ENCODE measurements around the gene CDY2A.
"Not testable (repeated sequence)": the region's sequence is repeated elsewhere in the genome, so short reads cannot be mapped to it uniquely, and the experiment has no call there.

Gene CDY2A, protein sequence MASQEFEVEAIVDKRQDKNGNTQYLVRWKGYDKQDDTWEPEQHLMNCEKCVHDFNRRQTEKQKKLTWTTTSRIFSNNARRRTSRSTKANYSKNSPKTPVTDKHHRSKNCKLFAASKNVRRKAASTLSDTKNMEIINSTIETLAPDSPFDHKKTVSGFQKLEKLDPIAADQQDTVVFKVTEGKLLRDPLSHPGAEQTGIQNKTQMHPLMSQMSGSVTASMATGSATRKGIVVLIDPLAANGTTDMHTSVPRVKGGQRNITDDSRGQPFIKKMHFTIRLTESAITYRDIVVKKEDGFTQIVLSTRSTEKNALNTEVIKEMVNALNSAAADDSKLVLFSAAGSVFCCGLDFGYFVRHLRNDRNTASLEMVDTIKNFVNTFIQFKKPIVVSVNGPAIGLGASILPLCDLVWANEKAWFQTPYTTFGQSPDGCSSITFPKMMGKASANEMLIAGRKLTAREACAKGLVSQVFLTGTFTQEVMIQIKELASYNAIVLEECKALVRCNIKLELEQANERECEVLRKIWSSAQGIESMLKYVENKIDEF

DNA sequence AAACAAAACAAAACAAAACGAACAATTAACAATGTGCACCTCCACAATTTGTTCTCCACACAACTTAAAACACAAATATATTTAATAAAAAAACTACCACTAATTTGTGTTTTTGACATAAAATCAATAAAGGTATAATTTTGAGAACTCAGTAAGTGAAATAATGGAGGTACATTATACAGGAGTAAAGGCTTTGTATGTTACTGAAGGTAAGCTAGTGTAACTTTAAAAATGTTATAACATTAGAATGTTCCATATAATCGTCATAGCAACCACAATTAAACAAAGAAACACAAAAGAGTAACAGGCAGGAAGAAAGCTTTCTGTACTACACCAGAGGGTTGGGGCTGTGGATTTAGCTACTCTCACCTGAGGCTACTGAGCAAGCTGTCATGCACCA, at the start of gene CDY2A:
Gene CDY2A (plus strand): TSS at position 301 of the 400 bp plus-strand sequence. CDS start 328 bp downstream, outside the sequence.
- FAIRE-seq, result not testable (repeated sequence)

DNA sequence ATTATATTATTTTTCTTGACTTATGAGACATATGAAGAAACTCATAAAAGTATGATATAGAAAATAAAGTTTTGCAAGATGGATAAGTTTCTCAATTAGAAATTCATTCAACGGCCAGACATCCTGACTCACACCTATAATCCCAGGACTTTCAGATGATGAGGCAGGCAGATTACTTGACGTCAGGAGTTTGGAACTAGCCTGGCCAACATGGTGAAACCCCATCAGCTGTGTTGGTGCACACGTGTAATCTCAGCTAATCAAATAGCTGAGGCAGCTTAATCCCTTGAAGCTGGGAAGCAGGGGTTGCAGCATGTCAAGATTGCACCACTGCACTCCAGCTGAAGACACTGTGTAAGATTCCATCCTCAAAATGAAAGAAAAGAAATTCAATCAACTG, 28.0 kb upstream of the CDY2A start:
- not testable (repeated sequence) for FAIRE-seq

DNA sequence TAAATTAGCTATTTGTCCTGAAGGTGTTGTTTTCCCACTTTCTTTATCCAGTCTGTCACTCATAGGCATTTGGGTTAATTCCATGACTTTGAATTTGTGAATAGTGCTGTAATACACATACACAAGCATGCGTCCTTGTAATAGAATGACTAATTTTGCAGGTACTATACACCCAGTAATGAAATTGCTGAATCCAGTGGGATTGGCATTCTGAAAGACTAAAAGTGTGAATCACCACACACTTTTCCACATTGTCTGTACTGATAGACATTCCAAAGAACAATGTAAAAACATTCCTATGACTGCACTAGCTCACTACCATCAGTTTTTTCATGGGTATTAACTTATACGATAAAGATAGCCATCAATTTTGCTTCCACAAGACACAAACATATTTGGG, 27.3 kb upstream of the CDY2A start:
- not testable (repeated sequence) for FAIRE-seq

DNA sequence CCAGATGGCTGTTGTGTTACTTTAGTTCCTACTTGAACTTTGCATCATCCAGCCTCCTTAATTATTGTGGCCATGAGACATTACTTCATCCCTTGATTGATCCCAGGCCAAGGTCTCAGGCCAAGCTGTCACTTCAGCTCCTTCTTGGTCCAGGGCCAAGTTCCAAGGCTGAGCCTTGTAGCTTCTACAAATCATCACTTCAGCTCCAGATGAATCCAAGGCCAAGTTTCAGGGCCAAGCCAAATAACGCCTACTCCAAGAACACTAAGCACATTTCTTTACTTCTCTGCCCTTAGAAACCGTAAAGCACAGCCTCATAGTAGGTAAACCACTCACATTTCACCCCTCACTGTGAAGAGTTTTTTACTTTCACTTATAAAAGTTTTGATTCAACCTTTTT, 1.7 kb upstream of the CDY2A start:
- FAIRE-seq, result not testable (repeated sequence)

DNA sequence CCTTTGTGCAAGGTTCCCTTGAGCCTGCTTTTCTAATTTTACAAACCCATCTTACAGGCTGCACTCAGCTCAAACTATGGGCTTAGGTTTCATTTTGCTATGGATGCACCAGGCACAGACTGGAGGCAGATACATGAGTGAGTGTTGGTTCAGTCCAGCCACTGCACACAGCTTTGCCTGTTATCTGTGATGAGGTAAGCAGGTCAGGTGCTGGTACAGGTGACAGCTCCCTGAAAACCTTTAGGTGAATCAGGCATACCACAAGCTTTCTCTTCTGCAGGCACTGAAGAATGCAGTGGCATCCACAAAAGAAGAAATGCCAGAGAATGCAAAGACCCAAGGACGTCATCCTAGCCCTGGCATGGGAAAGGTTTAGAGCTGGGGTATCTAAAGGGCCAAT, 3.3 kb downstream of the CDY2A start:
- not testable (repeated sequence) for FAIRE-seq

DNA sequence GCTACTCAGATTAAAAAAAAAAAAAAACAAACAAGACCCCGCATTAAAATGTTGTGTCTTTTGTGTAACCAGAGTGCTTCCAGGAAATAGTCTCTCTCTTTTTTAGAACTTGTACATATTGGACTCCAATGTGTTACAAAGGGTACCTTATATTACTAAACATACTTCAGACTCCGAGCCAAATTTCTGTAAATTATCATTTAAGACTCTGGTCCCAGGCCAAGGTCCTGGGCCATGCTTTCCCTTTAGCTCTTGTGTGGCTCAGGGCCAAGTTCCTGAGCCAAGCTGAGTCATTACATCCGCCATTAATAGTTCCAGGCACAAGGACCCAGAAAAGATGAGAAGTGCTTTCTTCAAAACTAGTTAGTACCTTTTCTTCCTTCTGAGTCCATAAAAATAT, 4.6 kb downstream of the CDY2A start:
- FAIRE-seq, result not testable (repeated sequence)

DNA sequence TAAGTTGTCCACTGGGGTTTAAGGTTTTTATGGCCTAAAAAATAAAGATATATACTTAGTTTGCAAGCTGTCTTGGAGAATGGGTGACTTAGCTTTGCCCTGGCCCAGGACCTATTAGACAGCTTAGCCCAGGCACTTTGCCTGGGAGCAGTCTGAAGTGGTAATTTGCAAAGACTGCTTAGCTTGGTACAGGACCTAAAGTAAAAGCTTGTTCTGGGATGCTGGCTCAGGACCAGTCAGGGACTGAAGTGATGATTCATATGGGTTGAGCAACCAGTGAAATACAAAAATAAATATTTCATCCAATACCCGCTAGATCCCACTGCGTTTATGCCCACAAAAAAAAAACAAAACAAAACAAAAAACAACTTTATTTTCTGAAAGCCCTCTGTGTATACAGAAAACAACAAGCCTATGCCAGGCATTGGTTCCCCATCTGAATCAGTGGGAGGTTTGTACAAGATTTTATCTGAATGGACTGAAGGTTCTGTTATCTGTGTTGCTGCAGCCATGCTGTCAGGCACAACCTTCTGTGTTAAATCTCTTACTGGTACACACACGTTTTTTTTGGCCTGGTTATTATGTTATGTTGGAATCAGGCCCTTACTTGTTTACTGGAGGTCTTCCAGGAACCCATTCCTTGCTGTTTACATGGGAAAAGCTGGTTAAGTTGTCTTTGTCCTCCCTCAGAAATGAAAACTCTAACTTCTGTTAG, 8.7 kb downstream of the CDY2A start:
- not testable (repeated sequence) for FAIRE-seq

DNA sequence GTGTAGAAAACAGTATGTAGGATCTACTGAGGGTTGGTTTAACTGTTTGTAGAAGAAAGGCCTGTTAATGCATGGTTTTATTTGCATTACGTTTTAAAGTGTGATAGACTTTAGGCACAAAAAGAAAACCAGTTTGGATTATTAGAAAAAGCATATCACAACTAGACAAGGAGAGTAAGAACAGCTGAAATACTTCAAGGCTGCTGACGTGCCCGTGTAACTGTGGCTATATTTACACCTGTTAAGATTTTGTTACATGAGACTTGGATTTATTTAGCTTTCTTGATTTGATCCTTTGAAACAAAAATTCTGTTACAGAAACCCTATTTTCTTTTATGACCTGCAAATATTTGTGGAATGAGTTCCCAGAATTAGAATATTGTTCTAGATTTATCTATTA, 9.3 kb downstream of the CDY2A start:
- FAIRE-seq, result not testable (repeated sequence)

DNA sequence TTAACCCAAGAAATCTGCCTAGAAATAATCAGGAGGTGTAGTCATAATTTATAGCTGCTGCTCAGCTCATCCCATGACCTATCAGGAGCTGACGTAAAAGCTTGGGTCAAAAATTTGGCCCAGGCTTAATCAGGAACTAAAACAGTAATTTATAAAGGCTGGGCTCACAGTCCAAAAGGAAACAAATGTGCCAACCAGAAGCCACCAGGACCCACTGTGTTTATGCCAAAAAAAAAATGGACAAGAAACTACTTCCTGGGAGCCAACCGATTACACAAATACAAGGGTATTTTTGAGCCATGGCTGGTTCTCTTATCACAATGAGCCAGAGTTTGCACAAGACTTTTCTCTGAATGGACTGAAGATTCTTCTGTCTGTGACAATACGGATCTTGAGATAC, 19.4 kb downstream of the CDY2A start:
- FAIRE-seq, result not testable (repeated sequence)

DNA sequence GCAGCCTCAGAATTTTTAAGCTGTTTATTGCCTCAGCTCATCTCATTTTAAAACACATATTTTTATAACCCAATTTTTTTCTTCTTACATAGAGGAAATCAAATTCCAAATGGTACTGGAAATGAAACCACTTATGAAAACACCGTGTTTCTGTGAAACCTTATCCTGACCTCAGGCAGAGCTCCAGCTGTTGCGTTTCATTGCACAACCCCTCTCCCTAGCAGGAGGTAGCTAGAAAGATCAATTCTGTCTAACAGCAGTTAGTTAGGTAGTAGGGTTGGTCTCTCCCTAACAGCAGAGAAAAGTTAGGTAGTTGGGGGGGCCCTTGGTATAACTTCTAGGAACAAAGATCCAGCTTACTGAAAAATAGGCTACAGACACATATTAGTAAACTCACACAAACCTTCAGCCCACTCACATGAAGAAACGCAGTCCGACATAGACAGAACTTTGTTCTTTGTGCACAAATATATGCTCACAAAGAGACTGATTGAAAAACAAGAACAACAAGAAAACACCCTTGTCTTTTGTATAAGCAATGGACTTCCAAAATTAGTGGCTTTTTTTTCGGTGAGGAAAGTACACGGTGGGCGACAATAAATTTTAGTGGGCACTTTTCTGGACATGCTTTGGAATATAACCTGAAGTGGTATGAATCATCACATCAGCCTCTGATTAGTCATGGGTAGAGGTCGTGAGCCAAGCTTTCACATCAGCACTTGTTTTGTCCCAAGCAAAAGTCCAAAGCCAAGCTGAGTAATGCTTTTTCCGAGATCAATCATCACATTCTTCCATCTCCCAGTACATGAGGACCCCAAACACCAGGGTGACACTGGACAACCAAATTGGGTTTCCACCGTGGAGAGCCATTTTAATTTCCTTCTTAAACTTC, 22.8 kb downstream of the CDY2A start:
- not testable (repeated sequence) for FAIRE-seq

DNA sequence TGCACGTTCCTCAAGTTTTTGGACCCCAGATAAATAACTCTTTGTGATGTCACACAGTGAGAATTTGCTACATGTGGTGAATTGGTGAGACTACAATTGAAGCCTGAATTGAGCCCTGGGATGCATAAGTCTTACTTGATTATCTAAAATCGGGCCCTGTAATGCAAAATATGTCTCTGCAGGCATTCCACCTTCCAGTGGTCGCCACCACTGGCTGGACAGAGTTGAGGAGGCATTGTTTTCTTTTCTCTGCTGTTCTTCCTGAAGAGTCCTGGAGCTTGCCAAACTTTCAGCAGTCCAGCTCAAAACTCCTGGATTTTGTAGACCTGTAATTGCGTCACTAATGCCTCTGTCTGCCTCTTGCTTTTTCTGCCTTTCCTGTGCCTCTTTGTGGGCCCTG, 23.5 kb downstream of the CDY2A start:
- FAIRE-seq, result not testable (repeated sequence)

DNA sequence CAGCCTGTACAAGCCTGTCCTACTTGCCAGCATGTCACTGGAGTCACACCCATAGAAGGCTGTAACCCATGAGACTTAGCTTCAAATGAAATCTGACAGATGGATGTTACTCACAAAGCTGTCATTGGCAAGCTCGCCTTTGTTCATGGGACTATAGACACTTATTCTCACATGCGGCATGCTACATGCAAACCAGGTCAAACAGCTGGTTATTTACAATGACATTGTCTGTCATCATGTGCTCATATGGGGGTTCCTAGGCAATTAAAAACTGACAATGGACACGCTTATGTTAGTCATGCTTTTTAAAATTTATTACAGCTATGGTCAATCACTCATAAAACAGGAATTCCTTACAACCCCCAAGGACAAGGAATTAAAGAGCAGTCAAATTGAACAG, 30.9 kb downstream of the CDY2A start:
- FAIRE-seq, result not testable (repeated sequence)

DNA sequence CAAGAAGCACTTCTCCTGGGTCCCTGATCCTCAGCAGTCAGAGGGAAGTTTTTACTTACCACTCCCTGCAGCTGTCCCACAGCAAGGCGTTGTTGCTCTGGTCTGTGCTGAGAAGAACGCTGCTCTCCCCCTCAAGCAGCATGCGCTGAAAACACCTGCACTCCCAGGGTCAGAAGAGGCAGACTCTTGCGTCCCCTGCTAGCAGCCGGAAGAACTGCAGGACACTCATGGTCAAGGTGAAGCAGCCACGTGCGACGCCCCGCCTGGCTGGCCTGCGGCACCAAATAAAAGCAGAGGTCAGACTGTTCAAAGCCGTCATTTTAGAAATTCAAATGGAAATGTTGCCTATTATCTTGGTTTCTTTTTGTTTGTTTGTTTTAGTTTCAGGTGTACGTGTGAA, 47.9 kb downstream of the CDY2A start:
- FAIRE-seq, result not testable (repeated sequence)

Data from endometrium (tissue), 2 donors.